ENCODE data around the gene EFEMP2. TPM values are rescaled to one million over a fixed set of nuclear protein-coding genes. Genes with fewer than 3 reads are reported as not detected.

Gene EFEMP2
- total and polyA plus RNA-seq, 8 donors: 21.0 to 37.9 (median 28.9) TPM

DNA sequence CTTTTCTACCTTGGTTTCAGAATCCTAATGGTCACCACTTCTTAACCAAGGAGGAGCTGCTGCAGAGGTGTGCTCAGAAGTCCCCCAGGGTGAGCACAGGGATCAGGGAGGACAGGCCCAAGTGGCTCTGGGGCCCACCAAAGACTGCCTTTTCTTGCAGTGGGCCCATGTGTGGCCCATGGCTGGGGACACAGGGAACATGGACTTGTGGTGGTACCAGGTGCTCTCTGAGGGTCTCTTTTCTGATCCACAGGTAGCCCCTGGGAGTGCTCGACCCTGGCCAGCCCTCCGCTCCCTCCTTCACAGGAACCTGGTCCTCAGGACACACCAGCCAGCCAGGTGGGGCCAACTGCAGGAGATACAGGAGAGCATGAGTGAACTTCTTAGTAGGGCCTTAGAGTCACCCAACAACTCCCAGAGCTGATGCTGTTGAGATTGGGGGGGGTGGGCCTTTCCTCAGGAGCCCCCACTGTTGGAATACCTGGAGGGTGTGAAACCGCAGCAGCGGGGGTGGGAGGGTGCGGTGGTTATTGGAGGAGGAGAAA lies 10.3 kb downstream of the EFEMP2 start:
- H3K4me1 ChIP-seq: peaks cover 13 to 56% (median 40%) of the 10 kb centered on the region in 4 donors
- no peak for TF ChIP-seq POLR2A (IDR thresholded peaks at IDR 0.05)
- TF ChIP-seq POLR2AphosphoS5 (IDR thresholded peaks at IDR 0.05): no peak
- TF ChIP-seq EP300 (IDR thresholded peaks at IDR 0.05): no peak
- TF ChIP-seq, protein P1, sequence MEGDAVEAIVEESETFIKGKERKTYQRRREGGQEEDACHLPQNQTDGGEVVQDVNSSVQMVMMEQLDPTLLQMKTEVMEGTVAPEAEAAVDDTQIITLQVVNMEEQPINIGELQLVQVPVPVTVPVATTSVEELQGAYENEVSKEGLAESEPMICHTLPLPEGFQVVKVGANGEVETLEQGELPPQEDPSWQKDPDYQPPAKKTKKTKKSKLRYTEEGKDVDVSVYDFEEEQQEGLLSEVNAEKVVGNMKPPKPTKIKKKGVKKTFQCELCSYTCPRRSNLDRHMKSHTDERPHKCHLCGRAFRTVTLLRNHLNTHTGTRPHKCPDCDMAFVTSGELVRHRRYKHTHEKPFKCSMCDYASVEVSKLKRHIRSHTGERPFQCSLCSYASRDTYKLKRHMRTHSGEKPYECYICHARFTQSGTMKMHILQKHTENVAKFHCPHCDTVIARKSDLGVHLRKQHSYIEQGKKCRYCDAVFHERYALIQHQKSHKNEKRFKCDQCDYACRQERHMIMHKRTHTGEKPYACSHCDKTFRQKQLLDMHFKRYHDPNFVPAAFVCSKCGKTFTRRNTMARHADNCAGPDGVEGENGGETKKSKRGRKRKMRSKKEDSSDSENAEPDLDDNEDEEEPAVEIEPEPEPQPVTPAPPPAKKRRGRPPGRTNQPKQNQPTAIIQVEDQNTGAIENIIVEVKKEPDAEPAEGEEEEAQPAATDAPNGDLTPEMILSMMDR (IDR thresholded peaks at IDR 0.05): no peak
- intact Hi-C loops (cut with DNase I; ENCODE audit: low total_unique reads): no loop called here
- no peaks in the 10 kb centered on the region for H3K27me3 ChIP-seq
- no peak for DNase-seq
- H3K36me3 ChIP-seq: peaks cover 43 to 58% (median 56%) of the 10 kb centered on the region in 4 donors
- H3K9me3 ChIP-seq: no peaks in the 10 kb centered on the region
- peak overlapping the region in 3 of 5 donors; percentile 13 to 98 (median 97) for H3K27ac ChIP-seq
- 77 to 100% (median 83%) methylated on average over 4 to 5 of the region's 5 CpGs for WGBS, 5 donors
- peak overlapping the region in 2 of 4 donors; percentile 94 to 99 for H3K4me3 ChIP-seq

GRCh38 chr11:65861533-65862183 lies 10.9 kb downstream of the EFEMP2 start:
- peak in 1 of 2 donors; percentile 28 for DNase-seq
- peaks cover 43 to 52% (median 50%) of the 10 kb centered on the region in 4 donors for H3K36me3 ChIP-seq
- H3K4me1 ChIP-seq: peaks cover 13 to 53% (median 42%) of the 10 kb centered on the region in 4 donors
- 80 to 87% (median 84%) methylated on average over 5 to 13 of the region's 13 CpGs for WGBS, 5 donors
- no peak for TF ChIP-seq POLR2AphosphoS5 (IDR thresholded peaks at IDR 0.05)
- TF ChIP-seq, protein P1 (IDR thresholded peaks at IDR 0.05): no peak
- TF ChIP-seq POLR2A (IDR thresholded peaks at IDR 0.05): no peak
- TF ChIP-seq EP300 (IDR thresholded peaks at IDR 0.05): no peak
- H3K27ac ChIP-seq: peak overlapping the region in 4 of 5 donors; percentile 92 to 98 (median 97)
- intact Hi-C loops (cut with DNase I; ENCODE audit: low total_unique reads): no loop called here
- no peaks in the 10 kb centered on the region for H3K9me3 ChIP-seq
- no peaks in the 10 kb centered on the region for H3K27me3 ChIP-seq
- H3K4me3 ChIP-seq: peak overlapping the region; percentile 94 to 99 (median 99)

- Histone ChIP-seq H3K27me3 (no peaks in the 10 kb centered on the region), H3K4me1 (peaks cover 18 to 58% (median 47%) of the 10 kb centered on the region in 4 donors), H3K36me3 (peaks cover 44 to 51% (median 47%) of the 10 kb centered on the region in 4 donors), H3K4me3 (peak overlapping the region; percentile 94 to 99 (median 99)), H3K27ac (peak overlapping the region; percentile 92 to 98 (median 97)), H3K9me3 (no peaks in the 10 kb centered on the region)
- TF ChIP-seq, protein P1 (IDR thresholded peaks at IDR 0.05): no peak
- no peak for TF ChIP-seq EP300 (IDR thresholded peaks at IDR 0.05)
- no peak for TF ChIP-seq POLR2AphosphoS5 (IDR thresholded peaks at IDR 0.05)
- TF ChIP-seq POLR2A (IDR thresholded peaks at IDR 0.05): no peak
- WGBS, 5 donors: 6 to 12% (median 10%) methylated on average over 13 to 14 of the region's 14 CpGs
- DNase-seq: no peak
- intact Hi-C loops (cut with DNase I; ENCODE audit: low total_unique reads): no loop called here
Observed at GRCh38 chr11:65861165-65861505, 11.5 kb downstream of the EFEMP2 start.

DNA sequence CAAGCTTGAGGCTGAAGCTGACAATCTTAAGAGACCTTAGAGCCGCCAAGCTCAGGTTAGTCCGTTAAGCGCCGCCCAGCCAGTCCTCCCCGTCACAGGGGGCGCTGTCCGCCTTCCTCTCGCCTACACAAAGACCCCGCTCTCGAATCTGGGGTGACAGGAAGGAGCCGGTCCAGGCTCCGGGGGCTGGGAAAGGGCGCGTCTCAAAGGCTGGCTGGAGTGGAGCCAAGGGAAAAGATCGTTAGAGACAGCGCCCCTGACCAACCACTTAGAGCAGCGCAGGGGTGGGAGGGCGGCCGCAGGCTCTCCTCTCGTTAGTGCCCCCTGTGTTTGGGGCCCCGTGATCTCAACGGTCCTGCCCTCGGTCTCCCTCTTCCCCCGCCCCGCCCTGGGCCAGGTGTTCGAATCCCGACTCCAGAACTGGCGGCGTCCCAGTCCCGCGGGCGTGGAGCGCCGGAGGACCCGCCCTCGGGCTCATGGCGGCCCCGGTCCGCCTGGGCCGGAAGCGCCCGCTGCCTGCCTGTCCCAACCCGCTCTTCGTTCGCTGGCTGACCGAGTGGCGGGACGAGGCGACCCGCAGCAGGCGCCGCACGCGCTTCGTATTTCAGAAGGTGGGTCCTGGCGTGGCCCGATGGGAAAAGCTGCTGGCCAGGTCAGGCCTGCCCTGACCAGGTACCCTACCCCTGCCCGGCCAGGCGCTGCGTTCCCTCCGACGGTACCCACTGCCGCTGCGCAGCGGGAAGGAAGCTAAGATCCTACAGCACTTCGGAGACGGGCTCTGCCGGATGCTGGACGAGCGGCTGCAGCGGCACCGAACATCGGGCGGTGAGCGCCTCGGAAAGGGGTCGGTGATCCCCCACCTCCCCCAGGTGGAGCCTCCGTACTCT lies 12.1 kb downstream of the EFEMP2 start, which contains the start of gene MUS81:
Gene MUS81, plus strand, starts transcription at position 156 of the 887 bp plus-strand sequence. Its CDS starts 321 bp downstream, at position 477.
- Histone ChIP-seq H3K27me3 (no peaks in the 10 kb centered on the region), H3K4me1 (peaks cover 25 to 64% (median 53%) of the 10 kb centered on the region in 4 donors), H3K27ac (peak within 1 kb of the TSS; percentile 92 to 98 (median 97)), H3K36me3 (peaks cover 44 to 51% (median 47%) of the 10 kb centered on the region in 4 donors), H3K9me3 (no peaks in the 10 kb centered on the region), H3K4me3 (peak within 1 kb of the TSS; percentile 94 to 99 (median 99))
- intact Hi-C loops (cut with DNase I; ENCODE audit: low total_unique reads): no loop called here
- TF ChIP-seq EP300 (IDR thresholded peaks at IDR 0.05): no peak
- peak in 1 of 4 donors; percentile 35 for TF ChIP-seq POLR2A (IDR thresholded peaks at IDR 0.05)
- peak; percentile 74 to 96 (median 80) for TF ChIP-seq POLR2AphosphoS5 (IDR thresholded peaks at IDR 0.05)
- TF ChIP-seq, protein P1 (IDR thresholded peaks at IDR 0.05): peak in 5 of 7 experiments; percentile 66 to 93 (median 79)
- peak; percentile 98 to 99 for DNase-seq
- 0 to 1% (median 0%) methylated on average over 66 to 78 of the region's 78 CpGs for WGBS, 5 donors

Data from stomach (tissue), 9 donors.